ENCODE data around the gene CHRND.
"Not testable (repeated sequence)": the region's sequence is repeated elsewhere in the genome, so short reads cannot be mapped to it uniquely, and the experiment has no call there.

Gene CHRND

GRCh38 chr2:232528746-232529460 is 2.9 kb downstream of the CHRND start:
- no peak for DNase-seq

GRCh38 chr2:232529806-232530547 is 4.0 kb downstream of the CHRND start:
- DNase-seq = no peak

GRCh38 chr2:232530626-232531260 is 4.8 kb downstream of the CHRND start:
- DNase-seq = no peak

- no peak for DNase-seq
These were observed 6.5 kb downstream of the CHRND start for GRCh38 chr2:232532419-232532818.

GRCh38 chr2:232532821-232533220 is 6.9 kb downstream of the CHRND start:
- not testable (repeated sequence) for DNase-seq

- DNase-seq = no peak
These were observed 8.2 kb downstream of the CHRND start for GRCh38 chr2:232533944-232534710.

- DNase-seq = no peak
These were observed 9.1 kb downstream of the CHRND start for GRCh38 chr2:232534940-232535651.

- no peak for DNase-seq
These were observed 10.0 kb downstream of the CHRND start for GRCh38 chr2:232535761-232536530.

GRCh38 chr2:232537079-232537478 is 11.1 kb downstream of the CHRND start:
- no peak for DNase-seq

- no peak for DNase-seq
These were observed 11.5 kb downstream of the CHRND start for GRCh38 chr2:232537499-232537898.

GRCh38 chr2:232538671-232539070 is 12.7 kb downstream of the CHRND start:
- no peak for DNase-seq

GRCh38 chr2:232539298-232540231 is 13.6 kb downstream of the CHRND start, which contains the start of gene CHRNG:
TSS of gene CHRNG (plus strand) at chr2:232539692. CDS start at chr2:232539748, 56 bp downstream.
- no peak for DNase-seq

GRCh38 chr2:232540441-232541041 is 14.6 kb downstream of the CHRND start:
- no peak for DNase-seq

- DNase-seq = no peak
These were observed 15.4 kb downstream of the CHRND start for GRCh38 chr2:232541195-232541960.

GRCh38 chr2:232541961-232542714 is 16.2 kb downstream of the CHRND start:
- no peak for DNase-seq

- no peak for DNase-seq
These were observed 16.9 kb downstream of the CHRND start for GRCh38 chr2:232542715-232543467.

- no peak for DNase-seq
These were observed 17.5 kb downstream of the CHRND start for GRCh38 chr2:232543491-232543890.
